PC-3 (cell line): ENCODE results near the gene CEP78. TPM values are rescaled to one million over a fixed set of nuclear protein-coding genes. Genes with fewer than 3 reads are reported as not detected.

Experiments used
- ATAC-seq: fragments of 200-7000 bp; cut with Tn5 transposase; 2 replicates; pipeline ENCODE4 v1.9.1; 2020; ENCODE audit warnings: mild to moderate bottlenecking, moderate library complexity
- Bru-seq: library from RNA; stranded (reverse); fragments of 400-500 nt; gene quantifications from one replicate; lab custom pipeline; 2021; lab: Mats Ljungman, UMichigan
- BruChase-seq, 2 experiments: library from RNA; stranded (reverse); fragments of 400-500 nt; gene quantifications; one replicate each; lab custom pipeline; 2021; lab: Mats Ljungman, UMichigan
- BruUV-seq: library from RNA; stranded (reverse); fragments of 400-500 nt; replicated peaks from 2 replicates; lab custom pipeline; 2021; lab: Mats Ljungman, UMichigan
- CTCF ChIA-PET: fragments of 300-600 bp; sonication (Branson Sonifier 250); formaldehyde crosslinking; loops from one replicate; lab custom pipeline; 2022; ENCODE audit warnings: antibody characterized with exemption; lab: Charles Lee
- POLR2A ChIA-PET: fragments of 300-600 bp; sonication (Branson Sonifier 250); formaldehyde crosslinking; loops from one replicate; lab custom pipeline; 2022; ENCODE audit warnings: antibody characterized with exemption; ENCODE audit not compliant: unreplicated experiment; lab: Charles Lee
- DNase-seq: peaks from one replicate; pipeline ENCODE4 v3.0.0-alpha.2; 2015
- H2AFZ ChIP-seq: fragments of 300-600 bp; sonication (generic); 2 replicates; pipeline ENCODE4 v1.6.0; 2016; ENCODE audit warnings: antibody characterized with exemption, low read length
- H3F3A ChIP-seq: fragments of 300-600 bp; sonication (generic); one replicate; pipeline ENCODE4 v1.6.0; 2017; ENCODE audit warnings: antibody characterized with exemption, low read length, control low read depth, mild to moderate bottlenecking; ENCODE audit not compliant: unreplicated experiment
- H3K27ac ChIP-seq: fragments of 300-600 bp; sonication (generic); 2 replicates; pipeline ENCODE4 v1.5.1; 2016; ENCODE audit warnings: mild to moderate bottlenecking, low read length
- H3K27me3 ChIP-seq: fragments of 300-600 bp; sonication (generic); 2 replicates; pipeline ENCODE4 v1.6.1; 2016; ENCODE audit warnings: low read length, mixed read lengths
- H3K36me3 ChIP-seq: fragments of 300-600 bp; sonication (generic); 2 replicates; pipeline ENCODE4 v1.6.1; 2016; ENCODE audit warnings: low read depth, mixed run types, low read length, mixed read lengths
- H3K4me1 ChIP-seq: fragments of 300-600 bp; sonication (generic); 2 replicates; pipeline ENCODE4 v1.5.1; 2016; ENCODE audit warnings: low read length; ENCODE audit not compliant: insufficient read depth
- H3K4me2 ChIP-seq: fragments of 300-600 bp; sonication (generic); 2 replicates; pipeline ENCODE4 v1.6.0; 2016; ENCODE audit warnings: low read length
- H3K4me3 ChIP-seq: fragments of 300-600 bp; sonication (generic); 2 replicates; pipeline ENCODE4 v1.5.1; 2016; ENCODE audit warnings: mild to moderate bottlenecking, low read length, mixed read lengths
- H3K79me2 ChIP-seq: fragments of 300-600 bp; sonication (generic); 2 replicates; pipeline ENCODE4 v1.6.1; 2017; ENCODE audit warnings: low read length, mixed read lengths
- H3K9ac ChIP-seq: fragments of 300-600 bp; sonication (generic); 2 replicates; pipeline ENCODE4 v1.6.0; 2016; ENCODE audit warnings: mild to moderate bottlenecking, low read length
- H3K9me2 ChIP-seq: fragments of 300-600 bp; sonication (generic); replicated peaks from 2 replicates; pipeline ENCODE4 v1.6.1; 2016; ENCODE audit warnings: mixed run types, low read length, mixed read lengths
- H3K9me3 ChIP-seq: fragments of 300-600 bp; sonication (generic); 2 replicates; pipeline ENCODE4 v1.6.1; 2016; ENCODE audit warnings: low read length, mixed read lengths
- H4K20me1 ChIP-seq: fragments of 300-600 bp; sonication (generic); 2 replicates; pipeline ENCODE4 v1.6.1; 2016; ENCODE audit warnings: low read length, mixed read lengths
- CTCF ChIP-seq: fragments of 300-600 bp; sonication (generic); conservative IDR thresholded peaks from 2 replicates; pipeline ENCODE4 v1.5.1; 2017; ENCODE audit warnings: antibody characterized with exemption, low read depth, mild to moderate bottlenecking, low read length
- EZH2 ChIP-seq: fragments of 300-600 bp; sonication (generic); IDR thresholded peaks from one replicate; pipeline ENCODE4 v1.6.1; 2017; ENCODE audit warnings: antibody characterized with exemption, mild to moderate bottlenecking, low read length; ENCODE audit not compliant: unreplicated experiment
- EZH2phosphoT487 ChIP-seq: fragments of 300-600 bp; sonication (generic); IDR thresholded peaks from 2 replicates; pipeline ENCODE4 v1.6.1; 2018; ENCODE audit warnings: mild to moderate bottlenecking, antibody characterized with exemption, low read length, borderline replicate concordance
- intact Hi-C: fragments of 100-400 bp; cut with micrococcal nuclease; formaldehyde crosslinking; loops from 2 replicates; pipeline ENCODE4 v1.9.0; 2023
- long read RNA-seq: library from polyadenylated mRNA; unstranded; transcript quantifications from one replicate; pipeline ENCODE4 v2.0.0, GENCODE V29; 2021; ENCODE audit not compliant: unreplicated experiment
- total RNA-seq: library from RNA; depleted of rRNA; stranded (reverse); fragments of >200 nt; gene quantifications from 2 replicates; pipeline ENCODE4 v1.2.3, GENCODE V29; 2014; rRNA removed

CEP78 gene
- total RNA-seq: 35.2 and 52.5 TPM in 2 replicates
- Bru-seq, nascent RNA: percentile 48 among the genes with signal in this experiment
- percentile 49 among the genes with signal in this experiment for BruChase-seq, experiment 1, labeled RNA remaining after a 6-hour chase
- BruChase-seq, experiment 2, labeled RNA remaining after a 2-hour chase: percentile 48 among the genes with signal in this experiment
- long read RNA-seq, full-length matches to known transcripts: 11 of 23 reads
- long read RNA-seq, partial matches to known transcripts: 3 of 23 reads
- long read RNA-seq, other reads (novel, unspliced or antisense): 9 of 23 reads

DNA sequence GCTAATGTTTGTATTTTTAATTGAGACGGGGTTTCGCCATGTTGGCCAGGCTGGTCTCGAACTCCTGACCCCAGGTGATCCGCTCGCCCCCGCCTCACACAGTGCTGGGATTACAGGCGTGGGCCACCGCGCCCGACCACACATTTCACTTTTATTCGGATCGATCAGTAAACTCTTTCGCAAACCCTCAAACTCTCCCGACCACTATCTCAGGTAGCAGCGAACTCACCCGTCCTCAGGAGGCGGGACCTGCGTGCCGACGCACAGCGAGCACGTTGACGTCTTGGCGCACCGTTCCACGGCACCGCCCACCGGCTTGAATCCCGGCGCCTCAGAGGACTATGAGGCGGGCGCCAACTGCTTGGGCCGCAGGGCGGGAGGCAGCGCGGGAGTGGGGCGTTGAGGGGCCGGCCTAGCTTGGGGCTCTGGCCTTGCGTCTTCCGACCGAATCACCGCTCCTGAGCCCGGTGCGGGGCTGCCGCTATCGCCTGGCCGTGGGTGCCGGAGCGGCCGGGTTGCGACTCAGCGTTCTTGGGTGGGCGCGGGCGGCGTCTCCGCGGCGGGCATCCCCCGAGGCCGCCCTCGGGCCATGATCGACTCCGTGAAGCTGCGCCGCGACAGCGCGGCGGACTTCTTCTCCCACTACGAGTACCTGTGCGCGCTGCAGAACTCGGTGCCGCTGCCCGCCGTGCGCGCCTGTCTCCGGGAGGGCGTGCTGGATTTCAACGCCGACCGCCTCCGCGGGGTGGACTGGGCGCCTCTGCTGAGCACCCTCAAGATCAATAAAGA lies at the start of gene CEP78:
CEP78 (plus strand) TSS at position 314 of the 789 bp plus-strand sequence; CDS start at position 590, 276 bp downstream.
- ATAC-seq: peak; percentile 93
- H3K27ac ChIP-seq: 0 out of 2 replicates have a peak within 1 kb of the TSS, but pooled peaks have one; percentile 23
- no peaks in the 10 kb centered on the region for H4K20me1 ChIP-seq
- peaks cover 32% of the 10 kb centered on the region for H3K79me2 ChIP-seq
- POLR2A ChIA-PET: no interaction called here
- H2AFZ ChIP-seq: peak within 1 kb of the TSS; percentile 96
- peaks cover 4% of the 10 kb centered on the region; the same call in 1 of the 2 replicates for H3K4me1 ChIP-seq
- CTCF ChIA-PET: no interaction called here
- H3K9ac ChIP-seq: peak within 1 kb of the TSS; percentile 85
- peak within 1 kb of the TSS; percentile 80 for H3K4me2 ChIP-seq
- intact Hi-C loops: loop anchor here (2.0 to 10.0 kb wide), 2 partner anchors 67 to 111 kb away; no protein-coding TSS in a partner anchor
- no peak for TF ChIP-seq EZH2phosphoT487
- no peak for TF ChIP-seq CTCF
- no peak for TF ChIP-seq EZH2
- H3K4me3 ChIP-seq: peak within 1 kb of the TSS; percentile 98
- peaks cover under 1% of the 10 kb centered on the region; the same call in 1 of the 2 replicates for H3K36me3 ChIP-seq
- no peaks in the 10 kb centered on the region for H3K9me3 ChIP-seq
- H3K27me3 ChIP-seq: no peaks in the 10 kb centered on the region
- no TSS peak for BruUV-seq
- H3K9me2 ChIP-seq: no peaks in the 10 kb centered on the region
- no peaks in the 10 kb centered on the region for H3F3A ChIP-seq
- peak; percentile 90 for DNase-seq

DNA sequence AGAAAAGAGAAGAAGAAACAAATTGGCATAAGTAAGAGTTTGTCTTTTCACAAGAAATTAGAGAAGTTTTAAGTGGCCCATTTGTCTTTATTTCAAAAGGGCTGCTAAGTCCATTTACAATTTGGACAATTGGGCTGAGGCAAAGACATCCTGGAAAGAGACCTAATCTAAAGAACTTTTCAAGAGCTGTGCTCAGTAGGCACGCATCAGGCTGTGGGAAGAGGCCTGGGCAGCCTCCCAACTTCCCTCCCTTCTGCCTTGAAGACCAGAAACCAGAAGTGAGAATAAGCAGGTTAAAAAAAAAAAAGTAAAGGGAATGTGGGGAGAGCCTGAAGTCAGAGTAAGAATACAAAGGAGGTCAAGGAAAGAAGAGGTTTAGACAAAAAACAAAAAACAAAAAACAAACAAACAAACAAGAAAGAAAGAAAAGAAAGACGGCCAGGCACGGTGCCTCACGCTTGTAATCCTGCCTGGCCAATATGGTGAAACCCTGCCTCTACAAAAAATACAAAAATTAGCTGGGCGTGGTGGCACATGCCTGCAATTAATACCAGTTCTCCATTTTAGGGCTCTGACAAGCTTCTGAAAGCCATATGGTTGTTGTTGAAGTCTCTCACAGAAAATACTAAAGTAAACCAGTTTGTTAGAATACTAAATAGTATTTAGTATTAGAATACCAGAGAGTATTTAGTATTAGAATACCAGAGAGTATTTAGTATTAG lies 48.0 kb upstream of the CEP78 start:
- Histone ChIP-seq H3K79me2 (no peaks in the 10 kb centered on the region), H2AFZ (no peak overlapping the region), H3K9me2 (no peaks in the 10 kb centered on the region), H3F3A (no peaks in the 10 kb centered on the region), H4K20me1 (no peaks in the 10 kb centered on the region), H3K9ac (no peak overlapping the region), H3K4me2 (no peak overlapping the region), H3K4me1 (no peaks in the 10 kb centered on the region), H3K4me3 (no peak overlapping the region), H3K9me3 (no peaks in the 10 kb centered on the region), H3K36me3 (no peaks in the 10 kb centered on the region), H3K27ac (no peak overlapping the region), H3K27me3 (no peaks in the 10 kb centered on the region)
- ChIA-PET POLR2A (no interaction called here), CTCF (no interaction called here)
- TF ChIP-seq CTCF (no peak), EZH2 (no peak)
- no peak for DNase-seq
- BruUV-seq: no TSS peak
- ATAC-seq: no peak
- intact Hi-C loops: no loop called here
